ENCODE measurements around the gene PHEX. TPM values are rescaled to one million over a fixed set of nuclear protein-coding genes. Genes with fewer than 3 reads are reported as not detected.

Gene PHEX
- polyA plus RNA-seq, 3 donors = 0.03 TPM; not detected in 2

- Histone ChIP-seq H3K4me1 (ENCODE audit: control insufficient read depth in 1 of 2, insufficient read depth in 2 of 2, low read length in 2 of 2) (no peaks in the 10 kb centered on the region), H3K9ac (ENCODE audit: insufficient read depth, low read length, poor library complexity, severe bottlenecking) (no peak overlapping the region), H3K4me2 (replicated peaks; ENCODE audit: extremely low read depth, low read length, poor library complexity, severe bottlenecking) (no peak overlapping the region), H3K9me3 (replicated peaks in 1 of 2; ENCODE audit: control insufficient read depth in 1 of 2, insufficient read depth in 1 of 2, low read length in 2 of 2) (no peaks in the 10 kb centered on the region), H3K79me2 (ENCODE audit: insufficient read depth, low read length) (no peaks in the 10 kb centered on the region), H3K4me3 (replicated peaks in 1 of 3; ENCODE audit: low read depth in 2 of 3, low read length in 3 of 3) (no peak overlapping the region), H4K20me1 (ENCODE audit: insufficient read depth, low read length) (no peaks in the 10 kb centered on the region), H3K36me3 (replicated peaks in 1 of 2; ENCODE audit: control insufficient read depth in 1 of 2, insufficient read depth in 2 of 2, low read length in 2 of 2) (no peaks in the 10 kb centered on the region), H3K27me3 (ENCODE audit: control insufficient read depth in 2 of 2, insufficient read depth in 2 of 2, low read length in 2 of 2) (no peaks in the 10 kb centered on the region), H2AFZ (ENCODE audit: insufficient read depth, low read depth, low read length, poor library complexity, severe bottlenecking) (no peak overlapping the region), H3K27ac (ENCODE audit: low read depth in 1 of 2, low read length in 2 of 2) (no peak overlapping the region)
- no peak overlapping the region for H3K4me3 Mint-ChIP-seq
- TF ChIP-seq CTCF (IDR thresholded peaks at IDR 0.05) = no peak
- no peaks in the 10 kb centered on the region for H3K36me3 Mint-ChIP-seq
- H3K27me3 Mint-ChIP-seq (ENCODE audit: low read depth in 3 of 3) = no peaks in the 10 kb centered on the region
- DNase-seq = no peak
- H3K4me1 Mint-ChIP-seq = no peaks in the 10 kb centered on the region
- WGBS (ENCODE audit: insufficient coverage) = no CpG with 5 or more reads among the region's 2 CpGs
- intact Hi-C loops (cut with micrococcal nuclease) = no loop called here
- H3K27ac Mint-ChIP-seq = no peak overlapping the region
- H3K9me3 Mint-ChIP-seq = peaks cover 0 to 9% (median 0%) of the 10 kb centered on the region in 7 donors
These were observed 214.5 kb downstream of the PHEX start for GRCh38 chrX:22246620-22247019.

GRCh38 chrX:22247169-22247568, 215.0 kb downstream of the PHEX start:
- Histone ChIP-seq H3K79me2 (ENCODE audit: insufficient read depth, low read length) (no peaks in the 10 kb centered on the region), H3K4me3 (replicated peaks in 1 of 3; ENCODE audit: low read depth in 2 of 3, low read length in 3 of 3) (no peak overlapping the region), H2AFZ (ENCODE audit: insufficient read depth, low read depth, low read length, poor library complexity, severe bottlenecking) (no peak overlapping the region), H3K9ac (ENCODE audit: insufficient read depth, low read length, poor library complexity, severe bottlenecking) (no peak overlapping the region), H4K20me1 (ENCODE audit: insufficient read depth, low read length) (no peaks in the 10 kb centered on the region), H3K4me2 (replicated peaks; ENCODE audit: extremely low read depth, low read length, poor library complexity, severe bottlenecking) (no peak overlapping the region), H3K36me3 (replicated peaks in 1 of 2; ENCODE audit: control insufficient read depth in 1 of 2, insufficient read depth in 2 of 2, low read length in 2 of 2) (no peaks in the 10 kb centered on the region), H3K9me3 (replicated peaks in 1 of 2; ENCODE audit: control insufficient read depth in 1 of 2, insufficient read depth in 1 of 2, low read length in 2 of 2) (no peaks in the 10 kb centered on the region), H3K27me3 (ENCODE audit: control insufficient read depth in 2 of 2, insufficient read depth in 2 of 2, low read length in 2 of 2) (no peaks in the 10 kb centered on the region), H3K27ac (ENCODE audit: low read depth in 1 of 2, low read length in 2 of 2) (no peak overlapping the region), H3K4me1 (ENCODE audit: control insufficient read depth in 1 of 2, insufficient read depth in 2 of 2, low read length in 2 of 2) (no peaks in the 10 kb centered on the region)
- H3K9me3 Mint-ChIP-seq = peaks cover 0 to 9% (median 0%) of the 10 kb centered on the region in 7 donors
- no peaks in the 10 kb centered on the region for H3K4me1 Mint-ChIP-seq
- DNase-seq = no peak
- intact Hi-C loops (cut with micrococcal nuclease) = no loop called here
- H3K4me3 Mint-ChIP-seq = no peak overlapping the region
- TF ChIP-seq CTCF (IDR thresholded peaks at IDR 0.05) = no peak
- WGBS (ENCODE audit: insufficient coverage) = no CpG with 5 or more reads among the region's 1 CpG
- no peaks in the 10 kb centered on the region for H3K36me3 Mint-ChIP-seq
- H3K27ac Mint-ChIP-seq = no peak overlapping the region
- H3K27me3 Mint-ChIP-seq (ENCODE audit: low read depth in 3 of 3) = no peaks in the 10 kb centered on the region
